Endodermal cell (in vitro differentiated cells): Measurements from ENCODE around the gene PLA2G2C. TPM values are rescaled to one million over a fixed set of nuclear protein-coding genes. Genes with fewer than 3 reads are reported as not detected.
A peak's percentile ranks its signal among the peaks of the same experiment; 100 is the strongest.

Experiments
- DNase-seq: peaks from one replicate; pipeline ENCODE4 v3.0.0-alpha.2; 2017
- H3K27ac ChIP-seq: 2 replicates; pipeline ENCODE4 v1.5.1; 2013; ENCODE audit warnings: mild to moderate bottlenecking, low read depth, low read length, moderate library complexity
- H3K27me3 ChIP-seq: 2 replicates; pipeline ENCODE4 v1.6.1; 2013; ENCODE audit warnings: mild to moderate bottlenecking, low read length, moderate library complexity; ENCODE audit not compliant: insufficient read depth, control insufficient read depth, poor library complexity, severe bottlenecking
- H3K36me3 ChIP-seq: 2 replicates; pipeline ENCODE4 v1.7.0; 2013; ENCODE audit warnings: mild to moderate bottlenecking, low read length, moderate library complexity; ENCODE audit not compliant: control insufficient read depth, insufficient read depth
- H3K4me1 ChIP-seq: one replicate; pipeline ENCODE4 v1.7.0; 2013; ENCODE audit warnings: low read length; ENCODE audit not compliant: control insufficient read depth, insufficient read depth
- H3K4me3 ChIP-seq: 2 replicates; pipeline ENCODE4 v1.5.1; 2013; ENCODE audit warnings: mild to moderate bottlenecking, low read length, moderate library complexity
- H3K9ac ChIP-seq: 2 replicates; pipeline ENCODE4 v1.6.1; 2013; ENCODE audit warnings: mild to moderate bottlenecking, low read length, moderate library complexity; ENCODE audit not compliant: poor library complexity, severe bottlenecking; ENCODE audit errors: extremely low read depth
- H3K9me3 ChIP-seq: 2 replicates; pipeline ENCODE4 v1.6.1; 2013; ENCODE audit warnings: mild to moderate bottlenecking, low read length, moderate library complexity; ENCODE audit not compliant: control insufficient read depth
- H3K27ac Mint-ChIP-seq: 2 replicates; pipeline ENCODE4 v1.8.0; 2020; ENCODE audit warnings: mixed read lengths
- H3K27me3 Mint-ChIP-seq: 2 replicates; pipeline ENCODE4 v1.8.0; 2021; ENCODE audit warnings: mild to moderate bottlenecking, mixed read lengths; ENCODE audit not compliant: insufficient read depth
- H3K36me3 Mint-ChIP-seq: 2 replicates; pipeline ENCODE4 v1.8.0; 2020; ENCODE audit warnings: low read depth, mixed read lengths
- H3K4me1 Mint-ChIP-seq: 2 replicates; pipeline ENCODE4 v1.8.0; 2020; ENCODE audit warnings: mixed read lengths
- H3K4me3 Mint-ChIP-seq: 2 replicates; pipeline ENCODE4 v1.8.0; 2020; ENCODE audit warnings: mild to moderate bottlenecking, moderate library complexity, mixed read lengths
- H3K9me3 Mint-ChIP-seq: 2 replicates; pipeline ENCODE4 v1.8.0; 2020; ENCODE audit warnings: mild to moderate bottlenecking, mixed read lengths
- CTCF ChIP-seq: fragments of 200-600 bp; sonication (generic); conservative IDR thresholded peaks from 2 replicates; pipeline ENCODE4 v1.5.0; 2021; ENCODE audit warnings: antibody characterized with exemption, mild to moderate bottlenecking
- WGBS, 2 experiments: methylation state at CpG; one replicate each; pipeline versions ENCODE4 v1.1.5 to v1.1.7; 2013; ENCODE audit warnings: missing lambda C conversion rate in 2 of 2, mixed read lengths in 1 of 2; ENCODE audit not compliant: insufficient coverage in 1 of 2, insufficient read length in 1 of 2; 5-methylcytosine and 5-hydroxymethylcytosine counted together
- total RNA-seq, 2 donors: library from RNA; stranded (reverse); fragmentation: NEBNext Ultra II Directional in 1 of 2; extraction: Animal tissue kit (Norgen Biotek cat#: 25700) in 1 of 2; gene quantifications; 2 replicates in 1 of 2; 3 replicates in 1 of 2; pipeline ENCODE4 v1.2.1, GENCODE V29; 2021

PLA2G2C gene
- total RNA-seq, 2 donors from 2014 or later, result not detected

GRCh38 chr1:20166051-20166450 lies 20.3 kb downstream of the PLA2G2C start:
- peaks cover 37% of the 10 kb centered on the region for H3K9me3 Mint-ChIP-seq
- Histone ChIP-seq H3K9me3 (no peaks in the 10 kb centered on the region), H3K9ac (no peak overlapping the region), H3K27ac (no peak overlapping the region), H3K4me3 (no peak overlapping the region), H3K36me3 (no peaks in the 10 kb centered on the region), H3K4me1 (no peaks in the 10 kb centered on the region), H3K27me3 (no peaks in the 10 kb centered on the region)
- H3K27ac Mint-ChIP-seq, result no peak overlapping the region
- H3K4me1 Mint-ChIP-seq, result no peaks in the 10 kb centered on the region
- H3K36me3 Mint-ChIP-seq, result no peaks in the 10 kb centered on the region
- H3K27me3 Mint-ChIP-seq, result peaks cover 26% of the 10 kb centered on the region
- 85% methylated on average over 14 to 17 of the region's 17 CpGs for WGBS, 2 experiments
- TF ChIP-seq CTCF, result no peak
- no peak for DNase-seq
- no peak overlapping the region for H3K4me3 Mint-ChIP-seq

- Histone ChIP-seq H3K27me3 (no peaks in the 10 kb centered on the region), H3K9ac (no peak overlapping the region), H3K4me1 (no peaks in the 10 kb centered on the region), H3K36me3 (no peaks in the 10 kb centered on the region), H3K9me3 (peaks cover 4% of the 10 kb centered on the region), H3K4me3 (no peak overlapping the region), H3K27ac (no peak overlapping the region)
- peak; percentile 62 for DNase-seq
- H3K36me3 Mint-ChIP-seq, result no peaks in the 10 kb centered on the region
- H3K27me3 Mint-ChIP-seq, result peaks cover 28% of the 10 kb centered on the region
- peaks cover 42% of the 10 kb centered on the region for H3K9me3 Mint-ChIP-seq
- TF ChIP-seq CTCF, result peak; percentile 67
- no peaks in the 10 kb centered on the region for H3K4me1 Mint-ChIP-seq
- WGBS, 2 experiments, result 87 to 89% methylated on average over 3 to 16 of the region's 16 CpGs
- no peak overlapping the region for H3K27ac Mint-ChIP-seq
- H3K4me3 Mint-ChIP-seq, result no peak overlapping the region
Measured at GRCh38 chr1:20165522-20165951, 20.8 kb downstream of the PLA2G2C start.

GRCh38 chr1:20164694-20165202 lies 21.6 kb downstream of the PLA2G2C start:
- Histone ChIP-seq H3K27me3 (no peaks in the 10 kb centered on the region), H3K36me3 (no peaks in the 10 kb centered on the region), H3K27ac (no peak overlapping the region), H3K4me3 (no peak overlapping the region), H3K9ac (no peak overlapping the region), H3K9me3 (peaks cover 12% of the 10 kb centered on the region), H3K4me1 (no peaks in the 10 kb centered on the region)
- DNase-seq, result no peak
- H3K4me3 Mint-ChIP-seq, result no peak overlapping the region
- no peaks in the 10 kb centered on the region for H3K36me3 Mint-ChIP-seq
- H3K27me3 Mint-ChIP-seq, result peaks cover 30% of the 10 kb centered on the region
- H3K9me3 Mint-ChIP-seq, result peaks cover 50% of the 10 kb centered on the region
- H3K4me1 Mint-ChIP-seq, result no peaks in the 10 kb centered on the region
- TF ChIP-seq CTCF, result no peak
- no peak overlapping the region for H3K27ac Mint-ChIP-seq
- WGBS, 2 experiments, result 90 to 91% methylated on average over 14 to 15 of the region's 15 CpGs
